LHCN-M2 (cell line): Measurements from ENCODE around the gene RRAS. TPM values are rescaled to one million over a fixed set of nuclear protein-coding genes. Genes with fewer than 3 reads are reported as not detected.

Source experiments
- DNase-seq: peaks from one replicate; pipeline ENCODE4 v3.0.0-alpha.2; 2012; ENCODE audit warnings: low read depth
- total RNA-seq: library from RNA; depleted of rRNA; stranded (reverse); fragments of >200 nt; gene quantifications from 2 replicates; pipeline ENCODE4 v1.2.3, GENCODE V29; 2014

RRAS gene
- total RNA-seq, 1 experiment from 2014 or later, result 61.3 TPM

DNA sequence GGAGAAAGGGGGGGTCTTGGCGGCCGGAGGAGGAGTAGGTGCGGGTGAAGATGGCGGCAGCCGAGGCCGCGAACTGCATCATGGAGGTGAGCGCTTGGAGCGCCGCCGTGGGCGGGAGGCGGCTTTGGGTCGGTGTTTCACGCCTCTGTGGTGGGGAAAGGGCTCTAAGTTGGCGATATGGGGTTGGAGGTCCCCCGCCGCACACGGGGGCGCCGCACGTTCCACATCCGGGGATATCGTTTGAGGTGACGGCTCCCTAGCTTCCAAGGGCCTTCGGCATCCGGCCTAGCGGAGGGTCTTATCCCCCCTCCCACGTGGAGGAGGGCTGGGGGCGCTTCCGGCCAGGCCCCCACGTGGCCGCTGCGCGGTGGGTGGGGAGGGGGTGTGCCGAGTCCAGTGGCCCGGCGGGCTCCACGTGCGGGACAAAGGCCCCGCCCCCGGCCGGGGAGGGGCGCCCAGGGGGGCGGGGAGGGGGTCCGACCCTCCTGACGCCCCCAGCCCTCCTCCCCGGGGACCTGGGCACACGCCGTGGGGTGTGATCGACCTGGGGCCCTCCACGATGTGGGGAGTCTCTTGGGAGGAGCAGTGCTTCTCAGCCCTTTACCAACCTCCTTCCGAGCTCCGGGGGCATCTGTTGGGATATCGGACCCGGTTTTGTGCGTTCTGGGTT, 37.4 kb upstream of the RRAS start, which contains the start of gene PRMT1:
Gene PRMT1 (plus strand): TSS at position 41 of the 670 bp plus-strand sequence. CDS start 10 bp downstream, at position 51.
- peak; percentile 24 for DNase-seq

GRCh38 chr19:49676784-49677230, 36.9 kb upstream of the RRAS start:
- peak; percentile 100 for DNase-seq

- DNase-seq, result peak; percentile 88
Measured at GRCh38 chr19:49676136-49676783, 36.3 kb upstream of the RRAS start.

- DNase-seq, result peak; percentile 55
Measured at GRCh38 chr19:49672131-49672919, 32.4 kb upstream of the RRAS start.

GRCh38 chr19:49669516-49669915, 29.6 kb upstream of the RRAS start:
- DNase-seq, result no peak

- no peak for DNase-seq
Measured at GRCh38 chr19:49667473-49667872, 27.5 kb upstream of the RRAS start.

DNA sequence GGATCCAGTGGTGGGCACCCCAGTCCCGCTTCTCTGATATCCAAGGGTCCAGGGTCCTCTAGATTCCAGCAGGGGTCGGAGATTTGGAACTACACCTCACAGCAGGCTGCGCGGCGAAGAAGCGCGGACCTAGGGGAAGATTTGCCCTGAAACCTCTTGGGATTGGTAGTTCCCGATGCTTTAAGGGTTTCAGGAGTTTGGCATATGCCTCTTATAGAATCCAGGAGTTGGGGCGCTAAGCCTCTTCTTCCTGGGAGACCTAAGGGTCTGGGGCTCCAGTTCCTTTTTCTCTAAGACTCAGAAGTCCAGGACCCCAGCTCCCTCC, 26.1 kb upstream of the RRAS start:
- DNase-seq, result no peak

- peak; percentile 94 for DNase-seq
Measured at GRCh38 chr19:49665351-49666119, 25.6 kb upstream of the RRAS start, which contains the start of the genes BCL2L12 and IRF3. Gene BCL2L12, plus strand, starts transcription at chr19:49665933. Its CDS starts 760 bp downstream, at chr19:49666693. Gene IRF3, minus strand, starts transcription at chr19:49665857. Its CDS starts 1,019 bp downstream, at chr19:49664838.

GRCh38 chr19:49665036-49665350, 25.1 kb upstream of the RRAS start:
- no peak for DNase-seq

- DNase-seq, result peak; percentile 74
Measured at GRCh38 chr19:49664171-49665035, 24.5 kb upstream of the RRAS start.

GRCh38 chr19:49663224-49663623, 23.3 kb upstream of the RRAS start:
- DNase-seq, result no peak

DNA sequence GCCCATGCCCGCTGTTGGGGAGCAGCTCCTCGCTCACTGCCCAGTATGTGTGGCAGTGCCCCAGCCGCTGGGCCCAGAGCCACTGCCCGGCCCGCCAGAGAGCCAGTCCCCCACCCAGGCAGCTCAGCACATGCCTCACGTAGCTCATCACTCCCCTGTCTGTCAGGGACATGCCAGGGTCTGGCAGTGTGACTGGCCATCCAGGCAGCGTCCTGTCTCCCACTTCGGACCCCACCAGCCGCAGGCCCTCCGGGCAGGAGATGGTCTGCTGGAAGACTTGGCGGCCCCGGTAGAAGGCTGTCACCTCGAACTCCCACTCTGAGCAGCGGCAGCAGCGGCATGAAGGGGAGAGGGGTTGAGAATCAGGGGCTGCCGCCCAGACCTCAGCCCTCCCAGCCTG, 22.1 kb upstream of the RRAS start:
- no peak for DNase-seq

DNA sequence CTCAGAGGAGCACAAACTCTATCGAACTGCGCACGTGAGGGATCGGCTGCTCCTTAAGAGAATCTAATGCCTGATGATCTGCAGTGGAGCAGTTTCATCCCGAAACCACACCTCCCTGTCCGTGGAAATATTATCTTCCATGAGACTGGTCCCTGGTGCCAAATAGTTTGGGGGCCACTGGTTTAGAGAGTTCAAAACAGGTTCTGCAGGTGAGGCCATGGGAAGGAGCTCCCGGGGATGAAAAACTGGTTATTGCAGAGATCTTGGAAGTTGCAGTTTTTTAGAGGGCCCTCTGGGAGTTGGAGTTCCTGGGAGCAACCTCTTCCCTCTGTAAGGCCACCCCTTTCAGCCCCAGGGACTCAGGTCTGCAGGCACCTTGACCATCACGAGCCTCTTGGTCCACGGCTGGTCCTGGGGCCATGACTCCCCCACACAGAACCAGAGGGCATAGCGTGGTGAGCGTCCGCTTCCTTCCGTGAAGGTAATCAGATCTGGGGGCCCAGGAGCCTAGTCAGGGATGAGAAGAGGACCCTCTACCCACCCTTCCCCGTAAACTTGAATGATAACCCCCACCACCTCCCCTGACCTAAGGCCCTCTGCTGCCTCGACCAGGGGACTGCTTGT, 20.5 kb upstream of the RRAS start:
- DNase-seq, result no peak

- DNase-seq, result no peak
Measured at GRCh38 chr19:49658566-49659442, 18.9 kb upstream of the RRAS start.

DNA sequence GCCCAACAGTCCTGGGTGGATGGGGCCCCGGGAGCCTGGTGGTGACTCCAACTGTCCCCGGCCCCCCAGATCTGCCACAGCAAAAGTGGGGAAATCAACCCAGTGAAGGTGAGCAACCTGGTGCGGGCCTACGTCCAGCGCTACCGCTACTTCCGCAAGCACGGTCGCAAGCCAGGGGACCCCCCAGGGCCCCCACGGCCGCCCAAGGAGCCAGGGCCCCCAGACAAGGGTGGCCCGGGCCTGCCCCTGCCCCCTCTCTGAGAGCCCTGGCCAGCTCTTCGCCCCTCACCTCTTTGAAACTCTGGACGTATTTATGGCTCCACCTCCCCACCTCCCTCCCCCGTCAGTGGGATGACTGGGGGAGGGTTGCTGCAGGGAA, 18.2 kb upstream of the RRAS start:
- DNase-seq, result no peak

GRCh38 chr19:49657493-49658138, 17.7 kb upstream of the RRAS start:
- DNase-seq, result no peak

DNA sequence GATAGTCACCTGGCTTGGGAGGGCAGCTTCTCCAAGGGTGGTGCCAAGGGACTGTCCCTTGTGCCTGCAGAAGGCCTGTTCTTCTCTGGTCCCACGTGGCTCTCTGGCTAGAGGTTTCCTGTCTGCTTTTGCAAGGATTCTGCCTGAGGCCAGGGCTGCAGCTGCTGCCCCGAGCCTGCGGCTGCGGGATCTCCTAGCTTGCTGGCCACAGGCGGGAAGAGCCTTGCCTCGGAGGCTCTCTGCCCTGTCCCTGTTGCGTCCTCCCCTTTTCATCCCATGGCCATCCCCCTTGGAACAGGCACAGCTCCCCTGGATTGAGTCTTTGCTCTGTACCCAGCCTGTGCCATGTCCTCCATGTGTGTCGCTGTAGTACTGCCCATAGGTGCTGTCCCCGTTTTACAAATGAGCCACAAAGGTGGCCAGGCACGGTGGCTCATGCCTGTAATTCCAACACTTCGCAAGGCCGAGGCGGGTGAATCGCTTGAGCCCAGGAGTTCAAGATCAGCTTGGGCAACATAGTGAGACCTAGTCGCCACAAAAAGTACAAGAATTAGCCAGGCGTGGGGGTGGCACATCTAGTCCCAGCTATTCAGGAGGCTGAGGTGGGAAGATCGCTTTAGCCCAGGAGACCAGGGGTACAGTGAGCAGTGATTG, 16.6 kb upstream of the RRAS start:
- no peak for DNase-seq
